Colonic mucosa (tissue), 4 donors: ENCODE results near the gene MAP6. TPM values are rescaled to one million over a fixed set of nuclear protein-coding genes. Genes with fewer than 3 reads are reported as not detected.

Source experiments
- DNase-seq: peaks from one replicate; pipeline ENCODE4 v3.0.0-alpha.2; 2020
- H3K27ac ChIP-seq: fragments of 200-600 bp; one replicate; pipeline ENCODE4 v1.8.0; 2021
- H3K27me3 ChIP-seq: fragments of 200-600 bp; one replicate; pipeline ENCODE4 v1.8.0; 2021
- H3K36me3 ChIP-seq: fragments of 200-600 bp; one replicate; pipeline ENCODE4 v1.8.0; 2021
- H3K4me1 ChIP-seq: fragments of 200-600 bp; one replicate; pipeline ENCODE4 v1.8.0; 2021; ENCODE audit warnings: mild to moderate bottlenecking
- H3K4me3 ChIP-seq: fragments of 200-600 bp; one replicate; pipeline ENCODE4 v1.8.0; 2021
- H3K9ac ChIP-seq, 2 donors: one replicate each; pipeline ENCODE4 v1.7.0; 2013; ENCODE audit warnings: control low read depth in 2 of 2, low read depth in 2 of 2, low read length in 2 of 2
- H3K9me3 ChIP-seq: fragments of 200-600 bp; one replicate; pipeline ENCODE4 v1.8.0; 2021
- intact Hi-C: fragments of 100-400 bp; cut with DNase I; formaldehyde crosslinking; loops from one replicate; pipeline ENCODE4 v1.14.1; 2022
- total RNA-seq, 2 donors: library from RNA; stranded (reverse); fragmentation: NEBNext Ultra II Directional in 1 of 2; extraction: Animal tissue kit (Norgen Biotek cat#: 25700) in 1 of 2; gene quantifications; one replicate each; pipeline ENCODE4 v1.2.1, GENCODE V29; 2021
- TF ChIP-seq, protein P1 (sequence below): fragments of 200-600 bp; IDR thresholded peaks from one replicate; pipeline ENCODE4 v1.8.0; 2022; ENCODE audit warnings: antibody characterized with exemption, mild to moderate bottlenecking
- donor health status: healthy.
- donor health status: DM: no; HTN: no; CAD: no.
- donor health status: DM: no; HTN: no; CAD: no.

MAP6 gene
- total RNA-seq, 2 donors from 2014 or later = 0.79 to 2.6 TPM

DNA sequence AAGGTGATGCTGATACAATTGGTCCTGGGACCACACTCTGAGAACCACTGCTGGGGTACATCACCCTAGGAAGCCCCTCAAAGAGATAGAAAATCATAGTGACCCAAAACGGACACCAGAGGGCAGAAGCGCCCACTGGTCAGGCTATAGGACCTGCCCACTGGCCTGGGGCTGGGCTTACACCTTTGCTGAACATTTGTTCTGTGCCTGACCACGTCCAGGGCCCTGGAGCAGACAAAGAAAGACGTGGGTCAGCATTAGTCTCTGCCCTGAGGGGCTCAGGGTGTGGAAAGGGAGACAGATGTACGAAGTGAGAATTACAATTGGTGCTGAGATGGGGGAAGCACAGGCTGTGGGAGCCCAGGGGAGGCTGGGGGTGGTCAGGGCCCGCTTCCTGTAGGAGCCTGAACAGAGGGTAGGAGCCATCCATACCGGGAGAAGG, 121.2 kb downstream of the MAP6 start:
- Histone ChIP-seq H3K4me1 (no peaks in the 10 kb centered on the region), H3K9me3 (no peaks in the 10 kb centered on the region), H3K9ac (no peak overlapping the region), H3K4me3 (no peak overlapping the region), H3K36me3 (no peaks in the 10 kb centered on the region), H3K27me3 (no peaks in the 10 kb centered on the region), H3K27ac (no peak overlapping the region)
- TF ChIP-seq, protein P1, sequence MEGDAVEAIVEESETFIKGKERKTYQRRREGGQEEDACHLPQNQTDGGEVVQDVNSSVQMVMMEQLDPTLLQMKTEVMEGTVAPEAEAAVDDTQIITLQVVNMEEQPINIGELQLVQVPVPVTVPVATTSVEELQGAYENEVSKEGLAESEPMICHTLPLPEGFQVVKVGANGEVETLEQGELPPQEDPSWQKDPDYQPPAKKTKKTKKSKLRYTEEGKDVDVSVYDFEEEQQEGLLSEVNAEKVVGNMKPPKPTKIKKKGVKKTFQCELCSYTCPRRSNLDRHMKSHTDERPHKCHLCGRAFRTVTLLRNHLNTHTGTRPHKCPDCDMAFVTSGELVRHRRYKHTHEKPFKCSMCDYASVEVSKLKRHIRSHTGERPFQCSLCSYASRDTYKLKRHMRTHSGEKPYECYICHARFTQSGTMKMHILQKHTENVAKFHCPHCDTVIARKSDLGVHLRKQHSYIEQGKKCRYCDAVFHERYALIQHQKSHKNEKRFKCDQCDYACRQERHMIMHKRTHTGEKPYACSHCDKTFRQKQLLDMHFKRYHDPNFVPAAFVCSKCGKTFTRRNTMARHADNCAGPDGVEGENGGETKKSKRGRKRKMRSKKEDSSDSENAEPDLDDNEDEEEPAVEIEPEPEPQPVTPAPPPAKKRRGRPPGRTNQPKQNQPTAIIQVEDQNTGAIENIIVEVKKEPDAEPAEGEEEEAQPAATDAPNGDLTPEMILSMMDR = peak; percentile 74
- DNase-seq = peak; percentile 57
- intact Hi-C loops = loop anchor here (5.0 kb wide), 2 partner anchors 35 to 320 kb away; no protein-coding TSS in a partner anchor

DNA sequence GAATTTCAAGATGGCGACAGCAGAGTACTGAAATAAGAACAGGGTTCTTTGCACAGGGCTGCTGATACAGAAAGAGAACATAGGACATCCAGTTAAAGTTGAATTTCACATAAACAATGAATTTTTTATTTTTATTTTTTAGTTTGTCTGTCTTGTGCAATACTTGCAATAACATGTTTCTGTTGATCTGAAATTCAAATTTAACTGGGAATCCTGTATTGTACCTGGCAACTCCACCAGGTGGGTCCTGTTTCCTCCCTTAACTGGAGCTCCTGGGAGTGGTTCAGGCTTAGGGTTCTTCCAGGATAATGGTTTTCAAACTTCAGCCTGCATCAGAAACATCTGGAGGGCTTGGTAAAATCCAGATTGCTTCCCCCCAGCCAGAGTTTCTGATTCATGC, 121.7 kb downstream of the MAP6 start:
- no peak for DNase-seq
- Histone ChIP-seq H3K27me3 (no peaks in the 10 kb centered on the region), H3K4me3 (no peak overlapping the region), H3K27ac (no peak overlapping the region), H3K9ac (no peak overlapping the region), H3K4me1 (no peaks in the 10 kb centered on the region), H3K9me3 (no peaks in the 10 kb centered on the region), H3K36me3 (no peaks in the 10 kb centered on the region)
- TF ChIP-seq, protein P1 = no peak
- intact Hi-C loops = loop anchor here (5.0 kb wide), 2 partner anchors 35 to 320 kb away; no protein-coding TSS in a partner anchor

DNA sequence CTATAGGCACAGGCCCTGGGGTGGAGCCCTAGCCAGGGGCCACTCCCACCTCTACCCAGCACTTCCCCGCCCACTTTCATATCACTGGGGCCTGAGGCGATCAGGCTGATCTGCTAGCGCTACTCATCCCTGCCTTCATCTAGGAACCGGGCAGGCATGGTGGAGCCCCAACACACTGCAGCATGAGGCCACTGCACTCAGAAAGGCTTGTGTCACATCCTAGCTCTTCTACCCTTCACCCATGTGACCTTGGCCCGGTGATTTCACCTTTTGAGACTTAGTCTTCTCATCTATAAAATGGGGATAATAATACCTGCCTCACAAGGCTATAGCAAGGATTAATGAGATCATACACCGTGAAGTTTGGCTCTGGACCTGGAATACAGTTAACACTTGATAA, 125.0 kb downstream of the MAP6 start:
- Histone ChIP-seq H3K9me3 (no peaks in the 10 kb centered on the region), H3K27me3 (no peaks in the 10 kb centered on the region), H3K4me1 (no peaks in the 10 kb centered on the region), H3K27ac (no peak overlapping the region), H3K4me3 (no peak overlapping the region), H3K36me3 (no peaks in the 10 kb centered on the region), H3K9ac (no peak overlapping the region)
- TF ChIP-seq, protein P1 = no peak
- DNase-seq = no peak
- intact Hi-C loops = no loop called here

DNA sequence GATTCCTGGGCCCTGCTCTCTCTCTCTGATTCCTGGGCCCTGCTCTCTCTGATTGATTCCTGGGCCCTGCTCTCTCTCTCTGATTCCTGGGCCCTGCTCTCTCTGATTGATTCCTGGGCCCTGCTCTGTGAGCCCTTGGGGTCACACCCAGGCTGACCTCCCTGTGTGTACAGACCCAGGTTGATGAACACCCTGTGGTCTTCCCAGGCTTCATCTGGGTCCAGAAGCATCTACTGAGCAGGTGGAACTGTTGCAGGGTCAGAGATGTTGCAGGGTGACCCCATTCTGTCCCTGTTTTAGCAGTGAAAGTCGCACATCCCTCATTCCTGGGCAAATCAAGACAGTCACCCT, 126.8 kb downstream of the MAP6 start:
- H3K4me1 ChIP-seq = no peaks in the 10 kb centered on the region
- H3K27me3 ChIP-seq = no peaks in the 10 kb centered on the region
- H3K36me3 ChIP-seq = no peaks in the 10 kb centered on the region
- intact Hi-C loops = no loop called here
- H3K4me3 ChIP-seq = no peak overlapping the region
- no peak overlapping the region for H3K27ac ChIP-seq
- no peak for DNase-seq
- TF ChIP-seq, protein P1 = no peak
- H3K9ac ChIP-seq = no peak overlapping the region
- no peaks in the 10 kb centered on the region for H3K9me3 ChIP-seq

DNA sequence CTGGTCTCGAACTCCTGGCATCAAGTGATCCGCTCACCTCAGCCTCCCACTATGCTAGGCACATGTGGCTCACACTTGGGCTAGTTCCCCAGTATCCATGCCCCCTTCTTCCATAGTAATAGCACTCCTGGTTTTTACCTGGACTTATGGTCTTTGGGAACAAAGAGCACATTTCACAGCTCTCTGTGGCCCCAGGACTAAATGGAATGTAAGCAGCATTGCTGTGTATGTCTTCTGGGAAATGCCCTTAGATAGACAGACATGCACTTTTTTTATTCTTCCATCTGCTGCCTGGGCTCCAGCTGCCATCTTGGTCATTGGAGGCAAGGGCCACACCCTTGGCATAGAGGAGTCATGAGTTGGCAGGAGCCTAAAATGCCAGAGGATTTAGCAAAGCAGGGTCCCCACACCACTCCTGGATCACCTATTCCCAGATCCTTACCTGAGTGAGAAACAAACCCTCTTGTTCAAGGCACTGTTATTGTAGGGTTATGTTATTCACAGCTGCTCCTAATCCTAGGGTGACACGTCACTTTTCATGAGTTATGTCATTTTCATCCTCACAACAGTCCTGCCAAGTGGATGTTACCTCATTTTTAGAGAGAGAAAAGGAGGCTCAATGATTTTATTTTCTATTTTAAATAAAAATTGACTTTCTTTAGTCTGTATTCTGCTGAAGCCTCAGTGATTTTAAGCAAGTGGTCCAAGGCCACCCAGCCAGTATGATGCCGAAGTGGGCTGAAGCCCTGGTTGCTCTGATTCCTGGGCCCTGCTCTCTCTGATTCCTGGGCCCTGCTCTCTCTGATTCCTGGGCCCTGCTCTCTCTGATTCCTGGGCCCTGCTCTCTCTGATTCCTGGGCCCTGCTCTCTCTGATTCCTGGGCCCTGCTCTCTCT, 127.4 kb downstream of the MAP6 start:
- no peak for DNase-seq
- Histone ChIP-seq H3K36me3 (no peaks in the 10 kb centered on the region), H3K4me1 (no peaks in the 10 kb centered on the region), H3K9me3 (no peaks in the 10 kb centered on the region), H3K27me3 (no peaks in the 10 kb centered on the region), H3K4me3 (no peak overlapping the region), H3K9ac (no peak overlapping the region), H3K27ac (no peak overlapping the region)
- intact Hi-C loops = no loop called here
- TF ChIP-seq, protein P1 = no peak
